Suprapubic skin (tissue), 4 donors: ENCODE results near the gene CIRBP. TPM values are rescaled to one million over a fixed set of nuclear protein-coding genes. Genes with fewer than 3 reads are reported as not detected.

Experiments
- DNase-seq, 2 donors: peaks; one replicate each; pipeline ENCODE4 v3.0.0-alpha.2; 2019; ENCODE audit warnings: low spot score in 2 of 2
- H3K27ac ChIP-seq: fragments of 200-600 bp; sonication (generic); one replicate; pipeline ENCODE4 v1.5.1; 2019
- H3K27me3 ChIP-seq: fragments of 200-600 bp; sonication (generic); one replicate; pipeline ENCODE4 v1.5.1; 2019
- H3K36me3 ChIP-seq: fragments of 200-600 bp; sonication (generic); one replicate; pipeline ENCODE4 v1.5.1; 2019
- H3K4me1 ChIP-seq: fragments of 200-600 bp; sonication (generic); one replicate; pipeline ENCODE4 v1.5.1; 2019
- H3K4me3 ChIP-seq: fragments of 200-600 bp; sonication (generic); one replicate; pipeline ENCODE4 v1.5.1; 2019; ENCODE audit warnings: mild to moderate bottlenecking
- H3K9me3 ChIP-seq: fragments of 200-600 bp; sonication (generic); one replicate; pipeline ENCODE4 v1.5.1; 2019
- EP300 ChIP-seq: sonication (generic); formaldehyde crosslinking; IDR thresholded peaks from one replicate; pipeline ENCODE4 v1.6.1; 2017; ENCODE audit warnings: antibody characterized with exemption
- POLR2A ChIP-seq, 2 donors: fragments of 450-650 bp; IDR thresholded peaks; one replicate each; pipeline ENCODE4 v1.6.1; 2017; ENCODE audit warnings: antibody characterized with exemption in 2 of 2, mild to moderate bottlenecking in 2 of 2, moderate library complexity in 2 of 2
- POLR2AphosphoS5 ChIP-seq, 3 donors: sonication (generic); formaldehyde crosslinking; IDR thresholded peaks; one replicate each; pipeline ENCODE4 v1.6.1; 2017; ENCODE audit warnings: antibody characterized with exemption in 3 of 3
- WGBS: methylation state at CpG from one replicate; pipeline ENCODE4 v1.1.5; 2018; 5-methylcytosine and 5-hydroxymethylcytosine counted together
- total RNA-seq, 4 donors: library from RNA; depleted of rRNA; stranded (reverse); fragments of >200 nt; gene quantifications; one replicate each; pipeline ENCODE4 v1.1.0, GENCODE V29; 2016
- TF ChIP-seq, protein P1 (sequence below), 2 donors: fragments of 200-600 bp in 1 of 2; fragments of 450-650 bp in 1 of 2; sonication (generic) in 1 of 2; IDR thresholded peaks; one replicate each; pipeline ENCODE4 v1.5.1; 2016 to 2019; ENCODE audit warnings: antibody characterized with exemption in 2 of 2, mild to moderate bottlenecking in 1 of 2, moderate library complexity in 1 of 2

CIRBP gene
- total RNA-seq, 4 donors from 2014 or later, result 338 to 672 (median 451) TPM

DNA sequence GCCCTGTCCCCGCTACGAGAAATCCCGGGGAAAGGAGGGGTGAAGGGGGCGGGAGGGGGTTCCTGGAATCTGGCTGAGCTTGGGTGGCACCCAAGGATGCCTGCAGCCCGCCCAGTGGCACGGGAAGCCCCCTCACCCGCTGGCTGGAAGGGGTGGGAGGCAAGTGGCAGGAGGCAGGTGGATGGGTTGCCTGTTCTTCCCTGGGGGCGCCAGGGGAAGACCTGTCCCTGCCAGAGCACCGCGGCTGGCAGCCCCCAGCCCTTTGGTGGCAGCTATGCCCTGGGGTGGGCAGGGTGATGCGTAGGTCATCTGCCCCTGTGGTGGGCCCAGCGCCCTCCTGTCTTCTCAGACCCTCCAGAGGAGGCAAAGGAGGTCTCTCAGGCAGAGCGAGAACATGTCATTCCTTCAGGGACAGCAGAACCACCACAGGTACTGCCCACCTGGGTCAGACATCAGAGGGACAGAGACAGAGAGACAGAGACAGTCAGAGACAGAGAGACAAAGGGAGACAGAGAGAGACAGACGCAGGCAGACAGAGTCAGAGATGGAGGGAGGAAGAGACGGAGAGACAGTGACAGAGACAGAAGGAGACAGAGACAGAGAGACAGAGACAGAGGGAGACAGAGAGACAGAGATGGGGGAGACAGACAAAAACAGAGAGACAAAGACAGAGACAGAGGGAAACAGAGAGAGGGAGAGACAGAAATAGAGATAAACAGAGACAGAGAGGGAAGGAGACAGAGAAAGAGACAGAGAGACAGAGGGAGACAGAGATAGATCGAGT, 53.3 kb downstream of the CIRBP start:
- DNase-seq, result no peak
- H3K36me3 ChIP-seq, result no peaks in the 10 kb centered on the region
- no peak for TF ChIP-seq POLR2A (IDR thresholded peaks at IDR 0.05)
- no peak for TF ChIP-seq POLR2AphosphoS5 (IDR thresholded peaks at IDR 0.05)
- TF ChIP-seq, protein P1, sequence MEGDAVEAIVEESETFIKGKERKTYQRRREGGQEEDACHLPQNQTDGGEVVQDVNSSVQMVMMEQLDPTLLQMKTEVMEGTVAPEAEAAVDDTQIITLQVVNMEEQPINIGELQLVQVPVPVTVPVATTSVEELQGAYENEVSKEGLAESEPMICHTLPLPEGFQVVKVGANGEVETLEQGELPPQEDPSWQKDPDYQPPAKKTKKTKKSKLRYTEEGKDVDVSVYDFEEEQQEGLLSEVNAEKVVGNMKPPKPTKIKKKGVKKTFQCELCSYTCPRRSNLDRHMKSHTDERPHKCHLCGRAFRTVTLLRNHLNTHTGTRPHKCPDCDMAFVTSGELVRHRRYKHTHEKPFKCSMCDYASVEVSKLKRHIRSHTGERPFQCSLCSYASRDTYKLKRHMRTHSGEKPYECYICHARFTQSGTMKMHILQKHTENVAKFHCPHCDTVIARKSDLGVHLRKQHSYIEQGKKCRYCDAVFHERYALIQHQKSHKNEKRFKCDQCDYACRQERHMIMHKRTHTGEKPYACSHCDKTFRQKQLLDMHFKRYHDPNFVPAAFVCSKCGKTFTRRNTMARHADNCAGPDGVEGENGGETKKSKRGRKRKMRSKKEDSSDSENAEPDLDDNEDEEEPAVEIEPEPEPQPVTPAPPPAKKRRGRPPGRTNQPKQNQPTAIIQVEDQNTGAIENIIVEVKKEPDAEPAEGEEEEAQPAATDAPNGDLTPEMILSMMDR (IDR thresholded peaks at IDR 0.05), result no peak
- no peak for TF ChIP-seq EP300
- H3K4me1 ChIP-seq, result peaks cover 10% of the 10 kb centered on the region
- H3K9me3 ChIP-seq, result no peaks in the 10 kb centered on the region
- 73% methylated on average over 15 of the region's 16 CpGs for WGBS
- H3K27me3 ChIP-seq, result peaks cover 43% of the 10 kb centered on the region
- no peak overlapping the region for H3K4me3 ChIP-seq
- no peak overlapping the region for H3K27ac ChIP-seq

DNA sequence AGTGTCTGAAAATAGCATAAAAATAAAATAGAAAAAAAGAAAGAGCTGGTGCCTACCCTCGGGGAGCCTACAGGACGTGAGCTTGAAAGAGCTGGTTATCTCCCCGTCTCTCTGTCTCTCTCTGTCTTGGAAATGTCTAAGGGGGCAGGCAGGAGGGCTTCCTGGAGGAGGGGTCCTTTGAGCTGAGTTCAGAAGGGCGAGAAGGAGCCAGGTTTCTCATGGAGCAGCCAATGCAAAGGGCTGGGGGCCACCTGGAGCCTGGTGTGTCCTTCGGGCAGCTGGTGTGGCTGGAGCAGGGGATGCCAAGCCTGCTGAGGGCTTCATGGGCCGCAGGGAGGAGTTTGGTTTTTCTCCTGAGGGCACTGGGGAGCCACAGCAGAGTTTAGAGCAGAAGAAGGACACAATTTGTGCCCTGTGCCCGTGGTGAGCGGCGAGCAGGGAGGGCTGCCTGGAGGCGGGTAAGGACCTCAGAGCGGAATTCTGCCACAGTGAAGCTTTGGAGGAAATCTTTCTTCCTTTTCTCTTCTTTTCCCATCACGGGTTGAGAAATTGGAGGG, 55.2 kb downstream of the CIRBP start:
- Histone ChIP-seq H3K36me3 (no peaks in the 10 kb centered on the region), H3K4me1 (peaks cover 10% of the 10 kb centered on the region), H3K27me3 (peaks cover 29% of the 10 kb centered on the region), H3K9me3 (no peaks in the 10 kb centered on the region), H3K4me3 (peak overlapping the region; percentile 47), H3K27ac (no peak overlapping the region)
- WGBS, result 76% methylated on average over 12 of the region's 12 CpGs
- DNase-seq, result no peak
- TF ChIP-seq EP300, result no peak
- no peak for TF ChIP-seq POLR2A (IDR thresholded peaks at IDR 0.05)

Other genes with a start within 250 kb of the CIRBP start
- gene TMEM259, start 248.2 kb upstream of the CIRBP start, total RNA-seq, result 100 to 1,000 TPM; 165 to 349 (median 243) TPM
- gene RNU6-2, start 247.8 kb upstream of the CIRBP start, total RNA-seq, result not detected
- gene CNN2, start 242.7 kb upstream of the CIRBP start, total RNA-seq, result 10 to 100 TPM; 44.0 to 75.1 (median 68.4) TPM
- gene ABCA7, start 229.2 kb upstream of the CIRBP start, total RNA-seq, result 10 to 100 TPM; 29.8 to 97.6 (median 47.5) TPM
- 10 to 100 TPM; 11.5 to 13.4 (median 12.6) TPM for gene ARHGAP45, start 202.2 kb upstream of the CIRBP start, total RNA-seq
- 100 to 1,000 TPM in 3 of 4 donors, 10 to 100 TPM in 1; 84.1 to 142 (median 111) TPM for gene POLR2E, start 174.0 kb upstream of the CIRBP start, total RNA-seq
- gene GPX4, start 165.3 kb upstream of the CIRBP start, total RNA-seq, result 100 to 1,000 TPM; 267 to 359 (median 344) TPM
- gene SBNO2, start 95.1 kb upstream of the CIRBP start, total RNA-seq, result 10 to 100 TPM; 36.7 to 58.9 (median 45.5) TPM
- gene STK11, start 63.6 kb upstream of the CIRBP start, total RNA-seq, result 10 to 100 TPM; 62.5 to 76.9 (median 66.4) TPM
- 1 to 10 TPM; 2.9 to 8.6 (median 5.1) TPM for gene CBARP, start 31.3 kb upstream of the CIRBP start, total RNA-seq
- gene ATP5F1D, start 27.6 kb upstream of the CIRBP start, total RNA-seq, result 100 to 1,000 TPM; 102 to 205 (median 137) TPM
- 100 to 1,000 TPM in 2 of 4 donors, 10 to 100 TPM in 2; 89.0 to 153 (median 105) TPM for gene MIDN, start 20.7 kb upstream of the CIRBP start, total RNA-seq
- gene FAM174C, start 6.2 kb downstream of the CIRBP start, total RNA-seq, result 10 to 100 TPM; 44.3 to 72.5 (median 58.2) TPM
- gene EFNA2, start 16.5 kb downstream of the CIRBP start, total RNA-seq, result not detected
- gene NDUFS7, start 114.6 kb downstream of the CIRBP start, total RNA-seq, result 100 to 1,000 TPM in 2 of 4 donors, 10 to 100 TPM in 2; 66.8 to 154 (median 97.5) TPM
- 10 to 100 TPM; 27.8 to 40.3 (median 34.0) TPM for gene GAMT, start 132.2 kb downstream of the CIRBP start, total RNA-seq
- gene DAZAP1, start 138.3 kb downstream of the CIRBP start, total RNA-seq, result 10 to 100 TPM; 41.5 to 75.4 (median 49.2) TPM
- gene RPS15, start 169.1 kb downstream of the CIRBP start, total RNA-seq, result 1,000 to 10,000 TPM; 1,802 to 3,909 (median 2,793) TPM
- gene APC2, start 180.8 kb downstream of the CIRBP start, total RNA-seq, result under 1 TPM in 3 of 4 donors, not detected in 1; 0.08 to 0.30 (median 0.26) TPM
- gene C19orf25, start 209.9 kb downstream of the CIRBP start, total RNA-seq, result 10 to 100 TPM; 25.1 to 41.2 (median 36.4) TPM
- gene PCSK4, start 221.0 kb downstream of the CIRBP start, total RNA-seq, result 1 to 10 TPM; 1.4 to 6.6 (median 3.8) TPM
- gene REEP6, start 221.8 kb downstream of the CIRBP start, total RNA-seq, result 10 to 100 TPM in 1 of 4 donors, 1 to 10 TPM in 3; 3.2 to 11.8 (median 8.1) TPM
- 1 to 10 TPM in 3 of 4 donors, under 1 TPM in 1; 0.83 to 4.1 (median 2.4) TPM for gene ADAMTSL5, start 243.7 kb downstream of the CIRBP start, total RNA-seq